Fibroblast of mammary gland (primary cell): ENCODE results near the gene PAX7.

ENCODE experiments used
- DNase-seq: peaks from one replicate; pipeline ENCODE4 v3.0.0-alpha.2; 2010; ENCODE audit warnings: low read depth
- H3K4me3 ChIP-seq: 2 replicates; pipeline ENCODE4 v1.5.1; 2011; ENCODE audit warnings: low read depth, mild to moderate bottlenecking, low read length, moderate library complexity; ENCODE audit not compliant: control insufficient read depth
- CTCF ChIP-seq: conservative IDR thresholded peaks from 2 replicates; pipeline ENCODE4 v1.5.1; 2011; ENCODE audit warnings: low read depth, low read length, inconsistent platforms; ENCODE audit not compliant: control insufficient read depth, insufficient read depth

The PAX7 gene

GRCh38 chr1:18670868-18671225, 40.2 kb downstream of the PAX7 start:
- DNase-seq = no peak
- H3K4me3 ChIP-seq = no peak overlapping the region
- TF ChIP-seq CTCF = no peak

- TF ChIP-seq CTCF = no peak
- no peak overlapping the region for H3K4me3 ChIP-seq
- DNase-seq = no peak
Measured at GRCh38 chr1:18673976-18674375, 43.3 kb downstream of the PAX7 start.

GRCh38 chr1:18676332-18676781, 45.7 kb downstream of the PAX7 start:
- no peak for DNase-seq
- no peak for TF ChIP-seq CTCF
- no peak overlapping the region for H3K4me3 ChIP-seq

- no peak overlapping the region for H3K4me3 ChIP-seq
- peak; percentile 31 for DNase-seq
- TF ChIP-seq CTCF = peak; percentile 59
Measured at GRCh38 chr1:18681423-18681835, 50.8 kb downstream of the PAX7 start.

- DNase-seq = no peak
- H3K4me3 ChIP-seq = no peak overlapping the region
- no peak for TF ChIP-seq CTCF
Measured at GRCh38 chr1:18682375-18682774, 51.7 kb downstream of the PAX7 start.

- H3K4me3 ChIP-seq = no peak overlapping the region
- no peak for TF ChIP-seq CTCF
- DNase-seq = no peak
Measured at GRCh38 chr1:18684303-18684702, 53.7 kb downstream of the PAX7 start.

GRCh38 chr1:18686540-18686939, 55.9 kb downstream of the PAX7 start:
- no peak for TF ChIP-seq CTCF
- DNase-seq = no peak
- H3K4me3 ChIP-seq = no peak overlapping the region
